HepG2 (cell line): ENCODE results near the gene SLC6A8. TPM values are rescaled to one million over a fixed set of nuclear protein-coding genes. Genes with fewer than 3 reads are reported as not detected.

ENCODE experiments used
- CEBPG ChIP-seq: IDR thresholded peaks from 2 replicates; pipeline ENCODE4 v1.6.1; 2016
- HIC2 ChIP-seq: sonication (generic); formaldehyde crosslinking; IDR thresholded peaks from 2 replicates; pipeline ENCODE4 v1.9.0; 2022; ENCODE audit warnings: low read depth, missing genetic modification reagents
- MIER2 ChIP-seq: IDR thresholded peaks from 2 replicates; pipeline ENCODE4 v1.6.1; 2016; ENCODE audit warnings: missing biosample characterization, missing genetic modification reagents
- ZBTB40 ChIP-seq, 2 experiments: fragments of 450-650 bp in 1 of 2; sonication (generic) in 1 of 2; formaldehyde crosslinking in 1 of 2; IDR thresholded peaks; 2 replicates each; pipeline versions ENCODE4 v1.6.1 to v1.8.0; 2016 to 2022; ENCODE audit warnings: antibody characterized with exemption in 1 of 2, mild to moderate bottlenecking in 1 of 2, missing genetic modification reagents in 1 of 2
- ZNF646 ChIP-seq: sonication (generic); formaldehyde crosslinking; IDR thresholded peaks from 2 replicates; pipeline ENCODE4 v1.9.0; 2021; ENCODE audit warnings: mild to moderate bottlenecking, missing genetic modification reagents
- polyA plus RNA-seq, 8 experiments: library from polyadenylated mRNA; depleted of rRNA in 3 of 8; stranded (reverse) in 7 of 8; unstranded in 1 of 8; fragments of >200 nt; fragmentation: Illumina TruSeq in 4 of 8; extraction: Trizol in 4 of 8; gene quantifications; 2 replicates each; pipeline versions ENCODE4 v1.2.1 to v1.2.3, GENCODE V29; 2011 to 2016; ENCODE audit warnings: low read depth in 4 of 8, missing spikeins in 1 of 8, mixed read lengths in 1 of 8; ENCODE audit not compliant: insufficient read depth in 1 of 8
- total RNA-seq, 5 experiments: library from RNA; depleted of rRNA; stranded (reverse); fragments of >200 nt; fragmentation: Illumina TruSeq; extraction: Trizol; gene quantifications; 2 replicates each; pipeline ENCODE4 v1.2.3, GENCODE V29; 2016; ENCODE audit warnings: low read depth in 1 of 5
- TF ChIP-seq, protein P1 (sequence below): sonication (generic); formaldehyde crosslinking; IDR thresholded peaks from 2 replicates; pipeline ENCODE4 v1.5.1; 2020; ENCODE audit warnings: mild to moderate bottlenecking, missing genetic modification reagents, moderate library complexity

SLC6A8 gene
- total and polyA plus RNA-seq, 2 of the 13 experiments (the other 11 are each of a cell fraction or from before 2014, with no cell fraction given) = 13.9 to 176 TPM

DNA sequence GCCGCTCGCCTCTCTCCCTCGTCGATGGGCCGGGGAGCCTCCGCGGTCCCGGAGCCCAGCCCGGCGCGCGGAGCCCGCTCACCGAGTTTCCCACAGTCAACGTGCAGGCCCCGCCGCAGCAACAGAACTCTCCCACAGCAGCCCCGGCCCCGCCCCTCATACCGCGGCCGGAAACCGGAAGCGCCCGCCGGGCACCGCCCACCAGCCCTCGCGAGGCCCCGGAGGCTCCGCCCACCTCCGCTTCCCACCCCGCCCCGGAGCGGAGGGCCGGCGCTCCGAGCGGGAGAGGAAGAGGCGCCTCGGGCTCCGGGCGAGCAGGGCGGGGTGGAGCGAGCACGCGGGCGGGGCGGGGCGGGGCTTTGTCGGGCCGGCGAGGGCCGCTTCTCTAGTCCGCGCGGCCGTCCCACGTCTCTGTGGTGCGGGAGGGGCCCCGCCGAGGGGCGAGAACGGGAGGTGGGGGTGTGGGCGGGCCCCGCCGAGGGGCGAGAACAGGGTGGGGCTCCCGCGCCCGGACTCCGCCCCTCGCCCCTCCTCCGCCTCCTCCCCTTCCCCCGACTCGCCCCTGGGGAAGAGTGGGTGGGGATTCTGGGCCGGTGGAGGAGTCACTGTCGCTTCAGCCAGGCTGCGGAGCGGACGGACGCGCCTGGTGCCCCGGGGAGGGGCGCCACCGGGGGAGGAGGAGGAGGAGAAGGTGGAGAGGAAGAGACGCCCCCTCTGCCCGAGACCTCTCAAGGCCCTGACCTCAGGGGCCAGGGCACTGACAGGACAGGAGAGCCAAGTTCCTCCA, 36.7 kb downstream of the SLC6A8 start, which contains the start of the genes ABCD1 and BCAP31 (continued):
- no peak for TF ChIP-seq ZBTB40 (IDR thresholded peaks at IDR 0.05)
- TF ChIP-seq ZBTB40 (CRISPR knock-in tag; IDR thresholded peaks at IDR 0.05) = no peak; the same call in 1 of the 2 replicates
- TF ChIP-seq, protein P1, sequence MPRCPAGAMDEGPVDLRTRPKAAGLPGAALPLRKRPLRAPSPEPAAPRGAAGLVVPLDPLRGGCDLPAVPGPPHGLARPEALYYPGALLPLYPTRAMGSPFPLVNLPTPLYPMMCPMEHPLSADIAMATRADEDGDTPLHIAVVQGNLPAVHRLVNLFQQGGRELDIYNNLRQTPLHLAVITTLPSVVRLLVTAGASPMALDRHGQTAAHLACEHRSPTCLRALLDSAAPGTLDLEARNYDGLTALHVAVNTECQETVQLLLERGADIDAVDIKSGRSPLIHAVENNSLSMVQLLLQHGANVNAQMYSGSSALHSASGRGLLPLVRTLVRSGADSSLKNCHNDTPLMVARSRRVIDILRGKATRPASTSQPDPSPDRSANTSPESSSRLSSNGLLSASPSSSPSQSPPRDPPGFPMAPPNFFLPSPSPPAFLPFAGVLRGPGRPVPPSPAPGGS = no peak
- no peak for TF ChIP-seq HIC2 (CRISPR knock-in tag)
- TF ChIP-seq ZNF646 = no peak
- no peak for TF ChIP-seq CEBPG (CRISPR knock-in tag)
- no peak for TF ChIP-seq MIER2 (CRISPR knock-in tag)
